Progenitor cell of endocrine pancreas (in vitro differentiated cells): ENCODE measurements around the gene TECTB. TPM values are rescaled to one million over a fixed set of nuclear protein-coding genes. Genes with fewer than 3 reads are reported as not detected.

Experiments used
- DNase-seq: peaks from one replicate; pipeline ENCODE4 v3.0.0; 2021; ENCODE audit warnings: low spot score; ENCODE audit not compliant: unreplicated experiment
- H3K27ac Mint-ChIP-seq: 2 replicates; pipeline ENCODE4 v1.8.0; 2021; ENCODE audit warnings: mild to moderate bottlenecking, moderate library complexity, mixed read lengths
- H3K27me3 Mint-ChIP-seq: 2 replicates; pipeline ENCODE4 v1.8.0; 2021; ENCODE audit warnings: mixed read lengths
- H3K36me3 Mint-ChIP-seq: 2 replicates; pipeline ENCODE4 v1.8.0; 2022; ENCODE audit warnings: mixed read lengths; ENCODE audit not compliant: insufficient read depth
- H3K4me1 Mint-ChIP-seq: 2 replicates; pipeline ENCODE4 v1.8.0; 2021; ENCODE audit warnings: low read depth, mixed read lengths
- H3K4me3 Mint-ChIP-seq: 2 replicates; pipeline ENCODE4 v1.8.0; 2021; ENCODE audit warnings: low read depth, mild to moderate bottlenecking, moderate library complexity, mixed read lengths
- H3K9me3 Mint-ChIP-seq: 2 replicates; pipeline ENCODE4 v1.8.0; 2021; ENCODE audit warnings: low read depth, mixed read lengths
- CTCF ChIP-seq: fragments of 200-600 bp; sonication (generic); IDR thresholded peaks from one replicate; pipeline ENCODE4 v1.5.0; 2021; ENCODE audit warnings: antibody characterized with exemption, mild to moderate bottlenecking; ENCODE audit not compliant: unreplicated experiment
- total RNA-seq: library from RNA; stranded (reverse); gene quantifications from 2 replicates; pipeline ENCODE4 v1.2.1, GENCODE V29; 2021

The TECTB gene
- total RNA-seq, 1 donor from 2014 or later = not detected

- no peak for DNase-seq
- no peaks in the 10 kb centered on the region for H3K9me3 Mint-ChIP-seq
- no peaks in the 10 kb centered on the region for H3K4me1 Mint-ChIP-seq
- peaks cover 11% of the 10 kb centered on the region for H3K27me3 Mint-ChIP-seq
- no peak overlapping the region for H3K4me3 Mint-ChIP-seq
- no peak overlapping the region for H3K27ac Mint-ChIP-seq
- no peak for TF ChIP-seq CTCF
- H3K36me3 Mint-ChIP-seq = no peaks in the 10 kb centered on the region
These were observed 13.7 kb downstream of the TECTB start for GRCh38 chr10:112296908-112297331.

GRCh38 chr10:112298581-112298980 is 15.4 kb downstream of the TECTB start:
- Mint-ChIP-seq H3K4me1 (peaks cover 3% of the 10 kb centered on the region), H3K9me3 (no peaks in the 10 kb centered on the region), H3K36me3 (no peaks in the 10 kb centered on the region), H3K4me3 (no peak overlapping the region), H3K27ac (no peak overlapping the region), H3K27me3 (peaks cover 11% of the 10 kb centered on the region)
- no peak for TF ChIP-seq CTCF
- no peak for DNase-seq

GRCh38 chr10:112299456-112299855 is 16.3 kb downstream of the TECTB start:
- no peak for DNase-seq
- Mint-ChIP-seq H3K4me1 (peaks cover 3% of the 10 kb centered on the region), H3K9me3 (no peaks in the 10 kb centered on the region), H3K36me3 (no peaks in the 10 kb centered on the region), H3K4me3 (no peak overlapping the region), H3K27me3 (peaks cover 11% of the 10 kb centered on the region), H3K27ac (no peak overlapping the region)
- TF ChIP-seq CTCF = no peak

- Mint-ChIP-seq H3K4me1 (peaks cover 4% of the 10 kb centered on the region), H3K27ac (no peak overlapping the region), H3K27me3 (peaks cover 6% of the 10 kb centered on the region), H3K9me3 (no peaks in the 10 kb centered on the region), H3K4me3 (no peak overlapping the region), H3K36me3 (no peaks in the 10 kb centered on the region)
- DNase-seq = no peak
- no peak for TF ChIP-seq CTCF
These were observed 19.1 kb downstream of the TECTB start for GRCh38 chr10:112302335-112302734.

GRCh38 chr10:112303528-112303927 is 20.3 kb downstream of the TECTB start:
- H3K4me1 Mint-ChIP-seq = peaks cover 7% of the 10 kb centered on the region
- no peak overlapping the region for H3K4me3 Mint-ChIP-seq
- H3K9me3 Mint-ChIP-seq = no peaks in the 10 kb centered on the region
- no peak for DNase-seq
- H3K36me3 Mint-ChIP-seq = no peaks in the 10 kb centered on the region
- H3K27ac Mint-ChIP-seq = no peak overlapping the region
- TF ChIP-seq CTCF = no peak
- peaks cover 3% of the 10 kb centered on the region for H3K27me3 Mint-ChIP-seq
